GM18507 (cell line): Measurements from ENCODE around the gene VTN.
A peak's percentile ranks its signal among the peaks of the same experiment; 100 is the strongest.

ENCODE experiments used
- DNase-seq: peaks from one replicate; pipeline ENCODE4 v3.0.0; 2011; ENCODE audit warnings: low read depth; ENCODE audit not compliant: insufficient read length; ENCODE audit errors: extremely low spot score
- FAIRE-seq: peaks from 2 replicates; lab custom pipeline; 2011; peaks lifted over from hg19 to GRCh38; lab: Jason Lieb, UNC

Gene VTN

DNA sequence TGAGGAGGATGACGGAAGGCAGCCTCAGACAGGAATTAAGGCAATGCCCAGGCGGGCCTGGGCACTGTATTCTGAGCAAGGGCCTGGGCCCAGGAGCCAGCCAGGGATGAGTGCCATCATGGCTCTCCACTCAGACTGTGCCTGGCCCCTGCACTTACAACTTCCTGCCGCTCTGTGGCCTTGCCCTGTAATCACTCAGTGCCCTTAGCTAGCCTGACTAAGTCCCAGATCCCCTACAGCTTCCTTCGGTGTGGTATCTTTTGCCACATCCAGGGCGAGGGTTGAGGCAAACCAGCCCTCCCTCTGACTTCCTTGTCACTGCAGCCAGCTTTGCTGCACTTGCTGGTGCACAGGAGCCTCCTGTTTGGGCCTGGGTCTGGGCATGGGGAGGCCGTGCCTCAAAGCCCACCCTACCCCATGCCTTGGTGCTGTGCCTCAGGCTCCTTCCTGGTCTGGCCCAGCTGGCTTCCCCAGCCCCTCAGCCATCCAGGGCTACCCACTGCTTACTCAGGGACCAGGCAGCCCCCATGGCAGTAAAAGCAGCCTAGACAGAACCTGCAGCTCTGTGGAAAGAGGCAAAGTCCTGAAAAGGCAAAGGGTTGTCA lies 26.6 kb upstream of the VTN start:
- FAIRE-seq (no peak), DNase-seq (no peak)

- FAIRE-seq = no peak
- DNase-seq = no peak
Observed at GRCh38 chr17:28395968-28396367, 25.9 kb upstream of the VTN start.

- DNase-seq (no peak), FAIRE-seq (no peak)
Observed at GRCh38 chr17:28395426-28395825, 25.3 kb upstream of the VTN start.

GRCh38 chr17:28394337-28395116 lies 24.4 kb upstream of the VTN start:
- DNase-seq (no peak), FAIRE-seq (no peak)

DNA sequence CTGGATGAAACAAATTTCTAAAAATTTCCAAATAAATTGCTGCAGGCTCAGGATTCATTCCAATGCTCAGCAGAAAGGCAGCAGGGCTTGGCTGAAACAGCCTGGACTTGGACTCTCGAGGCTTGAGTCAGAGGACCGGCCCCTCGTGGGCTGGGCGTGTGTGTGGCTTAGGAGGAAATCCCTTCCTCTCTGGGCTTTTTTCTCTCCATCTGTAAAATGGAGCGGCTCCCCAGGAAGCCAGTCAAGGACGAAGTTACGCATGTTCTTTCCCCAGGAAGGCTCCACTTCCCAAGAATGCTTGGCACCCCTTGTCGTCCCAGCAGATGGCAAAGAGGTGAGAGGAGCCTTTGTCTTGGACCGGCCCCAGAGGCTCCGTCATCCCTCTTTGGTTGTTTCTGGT lies 22.4 kb upstream of the VTN start:
- DNase-seq (no peak), FAIRE-seq (no peak)

DNA sequence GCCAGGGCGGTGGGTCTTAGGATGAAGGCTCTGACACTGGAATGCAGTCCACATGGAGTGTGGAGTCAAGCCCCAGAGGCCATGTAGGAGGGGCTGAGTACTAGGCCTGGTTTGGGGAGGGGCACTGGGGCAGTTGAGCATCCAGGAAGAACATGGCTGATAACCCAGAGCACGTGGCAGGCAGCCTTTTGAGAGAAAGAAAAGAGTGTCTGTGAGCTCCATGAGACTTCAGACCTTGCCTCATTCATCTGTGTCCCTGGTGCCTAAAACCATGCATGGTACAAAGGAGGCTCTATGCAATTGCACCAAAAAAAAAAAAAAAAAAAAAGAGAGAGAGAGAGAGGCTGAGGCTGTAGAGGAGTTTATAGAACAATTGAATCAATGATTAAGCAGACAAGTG lies 21.3 kb upstream of the VTN start:
- FAIRE-seq (no peak), DNase-seq (no peak)

DNA sequence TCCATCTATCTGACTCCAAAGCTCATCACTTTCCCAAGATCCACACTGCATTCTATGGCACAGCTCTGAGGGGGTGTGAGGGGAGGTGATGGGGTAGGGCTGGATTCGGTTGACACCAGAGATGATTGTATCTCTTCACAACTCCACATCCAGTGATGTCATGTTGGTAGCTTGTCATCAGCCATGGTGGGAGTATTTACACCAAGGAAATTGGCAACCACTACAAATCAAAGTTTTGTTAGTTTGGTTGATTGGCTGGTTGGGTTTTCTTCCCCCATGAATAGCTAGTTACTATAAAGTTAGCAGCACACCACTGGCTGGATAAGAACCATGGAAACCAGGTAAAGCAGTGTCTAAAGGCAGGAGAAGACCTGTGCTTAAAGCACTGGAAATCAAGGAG lies 20.9 kb upstream of the VTN start:
- DNase-seq (no peak), FAIRE-seq (no peak)

DNA sequence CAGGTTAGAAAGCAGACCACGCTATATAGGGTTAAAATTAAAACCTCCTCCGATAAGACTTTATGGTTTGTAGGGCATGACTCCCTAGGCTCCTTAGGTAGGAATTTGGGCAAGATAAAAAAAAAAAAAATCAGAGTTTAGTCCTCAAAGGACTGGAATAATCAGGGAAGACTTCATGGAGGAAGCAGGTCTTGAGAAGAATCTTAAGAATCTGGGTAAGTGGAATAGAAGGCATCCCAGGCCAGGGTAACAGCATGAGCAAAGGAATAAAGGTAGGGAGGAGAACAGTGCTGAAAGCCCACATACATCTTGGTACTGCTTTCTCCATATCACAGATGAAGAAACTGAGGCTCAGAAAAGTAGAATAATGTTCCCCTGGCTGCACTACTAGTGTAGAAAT lies 20.5 kb upstream of the VTN start:
- DNase-seq = no peak
- no peak for FAIRE-seq

- FAIRE-seq = no peak
- DNase-seq = no peak
Observed at GRCh38 chr17:28390141-28390540, 20.0 kb upstream of the VTN start.

DNA sequence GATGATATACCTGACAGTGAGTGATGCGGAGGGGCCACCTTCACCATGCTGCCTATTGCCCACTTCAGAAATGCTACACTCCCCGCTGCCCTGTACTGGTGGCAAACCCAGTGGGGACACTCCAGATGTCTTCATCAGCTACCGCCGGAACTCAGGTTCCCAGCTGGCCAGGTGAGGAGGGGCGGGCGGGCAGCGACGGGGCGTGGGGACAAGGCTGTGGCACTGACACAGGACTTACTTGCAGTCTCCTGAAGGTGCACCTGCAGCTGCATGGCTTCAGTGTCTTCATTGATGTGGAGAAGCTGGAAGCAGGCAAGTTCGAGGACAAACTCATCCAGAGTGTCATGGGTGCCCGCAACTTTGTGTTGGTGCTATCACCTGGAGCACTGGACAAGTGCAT lies 18.0 kb upstream of the VTN start:
- DNase-seq (no peak), FAIRE-seq (no peak)

DNA sequence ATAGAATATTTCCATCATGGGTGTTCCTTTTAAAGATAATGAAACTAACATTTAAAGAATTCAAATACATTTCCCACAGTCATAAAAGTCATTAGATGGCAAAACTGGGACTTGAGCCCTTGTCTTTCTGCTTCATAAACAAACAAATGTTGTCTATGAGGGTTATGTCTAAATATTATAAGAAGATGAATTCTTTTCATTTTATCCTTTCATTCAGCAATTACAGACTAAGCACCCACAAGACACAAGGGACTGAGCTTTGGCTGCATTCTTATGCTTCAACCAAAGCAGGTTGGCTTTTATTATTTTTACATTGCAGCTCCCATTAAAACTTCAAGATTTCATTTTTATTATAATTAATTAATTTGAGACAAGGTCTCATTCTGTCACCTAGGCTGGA lies 16.3 kb upstream of the VTN start:
- DNase-seq = no peak
- FAIRE-seq = no peak

- FAIRE-seq = no peak
Observed at GRCh38 chr17:28385406-28385805, 15.3 kb upstream of the VTN start.

GRCh38 chr17:28385037-28385400 lies 14.9 kb upstream of the VTN start:
- FAIRE-seq (no peak), DNase-seq (no peak)

More at GRCh38 chr17:28385406-28385805, 15.3 kb upstream of the VTN start:
- DNase-seq = no peak

DNA sequence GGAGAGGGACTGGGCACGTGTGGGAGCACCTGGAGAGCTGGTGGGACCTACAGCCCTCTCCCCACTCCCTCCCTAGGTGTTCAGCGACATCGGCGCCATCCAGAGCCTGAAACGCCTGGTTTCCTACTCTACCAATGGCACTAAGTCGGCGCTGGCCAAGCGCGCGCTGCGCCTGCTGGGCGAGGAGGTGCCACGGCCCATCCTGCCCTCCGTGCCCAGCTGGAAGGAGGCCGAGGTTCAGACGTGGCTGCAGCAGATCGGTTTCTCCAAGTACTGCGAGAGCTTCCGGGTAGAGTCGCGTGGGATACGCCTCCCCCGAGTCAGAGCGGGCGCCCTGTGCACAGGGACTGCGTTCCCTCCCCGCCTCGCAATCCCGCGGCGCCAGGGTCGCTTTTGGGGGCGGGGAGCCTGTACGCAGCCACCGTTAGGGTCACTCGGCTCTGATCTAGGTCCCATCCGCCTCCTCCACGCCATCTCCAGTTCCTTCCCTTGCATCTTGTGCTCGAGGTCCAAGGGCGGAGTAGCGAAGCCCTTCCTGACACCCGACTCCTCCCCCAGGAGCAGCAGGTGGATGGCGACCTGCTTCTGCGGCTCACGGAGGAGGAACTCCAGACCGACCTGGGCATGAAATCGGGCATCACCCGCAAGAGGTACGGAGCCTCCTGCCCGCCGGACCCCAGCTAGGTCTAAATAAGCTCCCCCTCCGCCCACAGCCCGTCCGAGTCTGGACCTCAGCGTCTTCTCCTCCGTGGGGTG lies 14.4 kb upstream of the VTN start:
- DNase-seq (no peak), FAIRE-seq (peak; percentile 50)

GRCh38 chr17:28381141-28381825 lies 11.2 kb upstream of the VTN start:
- FAIRE-seq (no peak), DNase-seq (no peak)

GRCh38 chr17:28379814-28380801 lies 10.0 kb upstream of the VTN start:
- FAIRE-seq = no peak
- DNase-seq = no peak

DNA sequence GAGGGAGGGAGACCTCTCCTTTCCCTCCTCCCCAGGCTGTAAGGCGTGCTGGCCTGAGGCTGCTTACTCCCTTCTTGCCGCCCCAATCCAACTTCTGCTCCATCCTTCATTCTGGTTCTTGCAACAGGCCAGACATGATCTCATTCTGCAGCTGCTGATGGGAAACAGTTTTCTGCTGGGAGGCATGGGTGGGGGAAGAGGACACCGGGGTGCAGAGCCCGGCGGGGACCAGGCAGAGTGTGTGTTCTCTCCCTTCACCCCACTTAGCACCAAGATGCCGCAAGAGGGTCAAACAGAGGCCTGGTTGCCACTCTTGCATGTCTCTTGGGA lies 2.8 kb upstream of the VTN start:
- no peak for DNase-seq
- FAIRE-seq = no peak

DNA sequence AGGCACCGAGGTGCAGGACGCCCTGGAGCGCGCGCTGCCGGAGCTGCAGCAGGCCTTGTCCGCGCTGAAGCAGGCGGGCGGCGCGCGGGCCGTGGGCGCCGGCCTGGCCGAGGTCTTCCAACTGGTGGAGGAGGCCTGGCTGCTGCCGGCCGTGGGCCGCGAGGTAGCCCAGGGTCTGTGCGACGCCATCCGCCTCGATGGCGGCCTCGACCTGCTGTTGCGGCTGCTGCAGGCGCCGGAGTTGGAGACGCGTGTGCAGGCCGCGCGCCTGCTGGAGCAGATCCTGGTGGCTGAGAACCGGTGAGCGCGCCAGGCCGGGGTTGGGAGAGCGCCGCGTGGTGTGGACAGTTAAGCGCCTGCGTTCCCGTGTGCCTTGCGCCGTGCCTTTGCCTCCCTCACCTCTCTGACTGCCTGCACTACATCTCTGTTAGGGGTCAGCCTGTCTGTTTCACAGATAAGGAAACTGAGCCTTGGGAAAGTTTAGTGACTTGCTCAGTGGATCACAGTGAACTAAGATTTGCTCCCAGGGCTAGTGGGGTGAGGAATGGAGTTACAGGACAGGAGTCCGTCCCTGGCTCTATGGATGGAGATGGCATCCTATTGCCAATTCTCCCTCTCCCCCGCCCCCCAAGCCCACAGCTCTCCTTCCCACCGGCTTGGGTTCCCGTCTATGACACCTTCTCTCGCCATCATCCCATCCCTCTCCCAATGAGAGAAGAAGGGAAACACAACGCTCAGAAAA lies 2.3 kb upstream of the VTN start:
- peak; percentile 32 for DNase-seq
- no peak for FAIRE-seq
